Measurements from ENCODE around the gene DYNLT2B. TPM values are rescaled to one million over a fixed set of nuclear protein-coding genes. Genes with fewer than 3 reads are reported as not detected.

Gene DYNLT2B
- total and polyA plus RNA-seq, 2 donors: 23.9 to 41.0 TPM

DNA sequence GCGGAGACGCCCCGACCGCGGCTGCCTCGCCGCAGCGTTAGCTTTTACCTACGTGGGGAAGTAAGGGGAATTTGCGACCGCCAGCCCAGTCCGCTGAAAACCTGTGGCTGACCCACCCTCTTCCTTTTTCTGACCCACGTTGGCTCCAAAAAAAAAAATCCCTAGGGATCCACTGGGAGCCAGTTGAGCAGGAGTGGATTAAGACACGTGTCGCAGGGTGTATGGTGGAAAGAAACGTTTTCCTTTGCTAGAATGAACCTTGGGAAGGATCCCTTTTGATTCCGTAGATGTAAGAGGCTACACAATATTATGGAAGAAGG lies 29.9 kb downstream of the DYNLT2B start:
- Histone ChIP-seq H3K27me3 (ENCODE audit: control insufficient read depth in 2 of 2, insufficient read depth in 1 of 2, low read length in 1 of 2) (no peaks in the 10 kb centered on the region), H3K27ac (ENCODE audit: low read depth in 1 of 2, low read length in 1 of 2) (peak overlapping the region; percentile 32 to 47), H3K36me3 (ENCODE audit: control insufficient read depth in 2 of 2, insufficient read depth in 2 of 2, low read length in 1 of 2) (no peaks in the 10 kb centered on the region), H3K4me1 (ENCODE audit: control insufficient read depth in 2 of 2, insufficient read depth in 2 of 2, low read length in 2 of 2) (peaks cover 2 to 11% of the 10 kb centered on the region in 2 donors), H3K4me3 (ENCODE audit: low read length in 2 of 2) (peak overlapping the region; percentile 98 to 99), H3K9me3 (ENCODE audit: control insufficient read depth in 2 of 2, insufficient read depth in 1 of 2, low read length in 1 of 2) (no peaks in the 10 kb centered on the region)
- WGBS: under 1% methylated on average over 17 of the region's 17 CpGs
- DNase-seq (ENCODE audit: low read depth in 6 of 9, low spot score in 9 of 9): peak in 1 of 9 donors; percentile 8

DNA sequence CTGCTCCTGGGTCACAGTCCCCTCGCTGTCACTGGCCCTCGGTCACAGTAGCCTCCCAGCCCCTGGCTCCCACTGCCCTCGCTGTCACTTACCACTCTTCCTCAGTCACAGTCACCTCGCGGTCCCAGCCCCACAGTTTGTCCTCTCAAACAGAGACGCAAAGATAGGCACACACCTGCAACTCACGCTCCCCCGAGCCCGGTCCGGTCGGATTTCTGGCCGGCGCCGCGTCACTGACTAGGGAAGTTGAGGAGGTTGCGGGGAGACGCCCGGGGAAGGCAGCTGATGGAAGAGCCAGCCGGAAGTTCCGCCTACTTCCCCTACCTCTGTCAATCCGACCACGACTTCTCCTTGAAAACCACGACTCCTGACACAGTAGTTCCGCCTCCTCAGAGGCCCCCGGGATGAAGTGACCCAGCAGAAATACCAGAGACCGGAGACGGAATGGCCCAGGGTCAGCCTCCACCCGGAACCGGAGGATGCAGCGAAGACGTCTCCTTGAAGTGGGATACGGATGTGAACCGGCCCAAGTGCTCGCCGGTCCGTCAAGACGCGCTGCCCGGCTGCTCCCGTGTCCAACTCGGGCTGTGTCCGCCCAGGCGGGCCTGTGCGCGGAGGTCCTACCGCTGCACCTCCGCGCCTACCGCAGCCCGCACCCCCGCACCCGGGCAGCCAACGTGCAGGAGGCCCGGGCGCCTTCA lies 30.4 kb downstream of the DYNLT2B start, which contains the start of gene PCYT1A:
Gene PCYT1A, minus strand, starts transcription at position 287 of the 701 bp plus-strand sequence. CDS start 17,195 bp downstream, outside the sequence.
- DNase-seq (ENCODE audit: low read depth in 6 of 9, low spot score in 9 of 9): peak; percentile 64 to 89 (median 73)
- WGBS: under 1% methylated on average over 55 of the region's 55 CpGs
- Histone ChIP-seq H3K36me3 (ENCODE audit: control insufficient read depth in 2 of 2, insufficient read depth in 2 of 2, low read length in 1 of 2) (no peaks in the 10 kb centered on the region), H3K4me3 (ENCODE audit: low read length in 2 of 2) (peak within 1 kb of the TSS; percentile 98 to 99), H3K4me1 (ENCODE audit: control insufficient read depth in 2 of 2, insufficient read depth in 2 of 2, low read length in 2 of 2) (peaks cover 2 to 11% of the 10 kb centered on the region in 2 donors), H3K27me3 (ENCODE audit: control insufficient read depth in 2 of 2, insufficient read depth in 1 of 2, low read length in 1 of 2) (no peaks in the 10 kb centered on the region), H3K27ac (ENCODE audit: low read depth in 1 of 2, low read length in 1 of 2) (peak within 1 kb of the TSS; percentile 47 to 70), H3K9me3 (ENCODE audit: control insufficient read depth in 2 of 2, insufficient read depth in 1 of 2, low read length in 1 of 2) (no peaks in the 10 kb centered on the region)

DNA sequence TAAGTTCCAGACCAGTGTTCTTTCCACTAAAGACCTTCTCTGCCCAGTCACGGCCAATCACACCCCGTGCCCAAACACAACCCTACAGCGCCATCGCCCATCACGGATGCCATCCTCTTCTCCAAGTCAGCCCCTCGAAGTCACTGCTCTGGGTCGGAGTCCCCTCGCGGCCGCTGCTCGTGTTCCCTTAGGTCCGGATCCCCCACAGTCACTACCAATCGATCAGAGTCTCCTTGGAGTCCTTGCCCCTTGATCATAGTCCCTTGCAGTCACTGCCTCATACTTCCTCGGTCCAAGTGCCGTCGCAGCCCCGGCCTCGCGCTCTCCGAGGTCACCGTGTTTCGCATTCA lies 31.0 kb downstream of the DYNLT2B start:
- Histone ChIP-seq H3K27ac (ENCODE audit: low read depth in 1 of 2, low read length in 1 of 2) (peak overlapping the region; percentile 47 to 70), H3K9me3 (ENCODE audit: control insufficient read depth in 2 of 2, insufficient read depth in 1 of 2, low read length in 1 of 2) (no peaks in the 10 kb centered on the region), H3K27me3 (ENCODE audit: control insufficient read depth in 2 of 2, insufficient read depth in 1 of 2, low read length in 1 of 2) (no peaks in the 10 kb centered on the region), H3K36me3 (ENCODE audit: control insufficient read depth in 2 of 2, insufficient read depth in 2 of 2, low read length in 1 of 2) (no peaks in the 10 kb centered on the region), H3K4me3 (ENCODE audit: low read length in 2 of 2) (peak overlapping the region; percentile 98 to 99), H3K4me1 (ENCODE audit: control insufficient read depth in 2 of 2, insufficient read depth in 2 of 2, low read length in 2 of 2) (peaks cover 2 to 11% of the 10 kb centered on the region in 2 donors)
- peak in 4 of 9 donors; percentile 17 to 31 (median 24) for DNase-seq (ENCODE audit: low read depth in 6 of 9, low spot score in 9 of 9)
- WGBS: under 1% methylated on average over 22 of the region's 22 CpGs

DNA sequence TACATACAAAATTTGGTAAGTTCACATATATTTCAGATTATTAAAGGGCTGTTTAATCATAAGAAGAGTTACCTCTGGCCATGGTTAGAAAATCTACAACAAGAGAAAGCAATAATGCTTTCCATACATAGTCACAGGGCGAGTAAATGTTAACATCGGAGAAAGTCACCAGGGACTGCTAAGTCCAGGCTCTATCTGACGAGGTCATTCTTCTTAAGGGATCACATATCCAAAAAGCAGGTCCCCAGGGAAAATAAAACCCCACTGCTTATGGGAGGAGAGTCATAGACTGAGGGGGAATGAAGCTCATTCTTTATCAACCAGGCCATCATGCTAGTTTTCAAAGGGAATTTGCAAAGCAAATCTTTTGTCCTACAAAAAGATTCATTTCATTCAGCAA lies 33.6 kb downstream of the DYNLT2B start:
- H3K4me3 ChIP-seq (ENCODE audit: low read length in 2 of 2): no peak overlapping the region
- H3K27me3 ChIP-seq (ENCODE audit: control insufficient read depth in 2 of 2, insufficient read depth in 1 of 2, low read length in 1 of 2): no peaks in the 10 kb centered on the region
- peaks cover 2 to 18% of the 10 kb centered on the region in 2 donors for H3K4me1 ChIP-seq (ENCODE audit: control insufficient read depth in 2 of 2, insufficient read depth in 2 of 2, low read length in 2 of 2)
- no peak for DNase-seq (ENCODE audit: low read depth in 6 of 9, low spot score in 9 of 9)
- H3K9me3 ChIP-seq (ENCODE audit: control insufficient read depth in 2 of 2, insufficient read depth in 1 of 2, low read length in 1 of 2): no peaks in the 10 kb centered on the region
- WGBS: 65% methylated on average over 3 of the region's 3 CpGs
- peaks cover 0 to 3% of the 10 kb centered on the region in 2 donors for H3K36me3 ChIP-seq (ENCODE audit: control insufficient read depth in 2 of 2, insufficient read depth in 2 of 2, low read length in 1 of 2)
- no peak overlapping the region for H3K27ac ChIP-seq (ENCODE audit: low read depth in 1 of 2, low read length in 1 of 2)

DNA sequence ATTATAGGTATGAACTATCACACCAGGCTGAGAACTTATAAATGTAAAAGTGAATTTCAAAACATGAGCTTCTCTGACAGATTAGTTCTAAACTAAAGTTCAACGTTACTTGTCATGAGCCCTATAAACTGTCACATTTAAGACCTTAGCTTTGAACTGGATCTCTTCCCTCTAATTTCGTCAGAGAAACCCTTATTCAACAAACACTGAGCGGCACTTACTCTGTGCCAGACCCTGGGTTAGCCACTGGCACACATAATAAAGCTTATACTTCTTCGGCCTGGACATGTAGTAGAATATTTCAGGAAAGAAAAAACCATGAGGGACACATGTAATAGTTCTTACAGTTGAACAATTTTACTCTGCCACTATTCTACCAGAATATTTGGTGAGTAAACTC lies 36.1 kb downstream of the DYNLT2B start:
- H3K27ac ChIP-seq (ENCODE audit: low read depth in 1 of 2, low read length in 1 of 2): no peak overlapping the region
- peaks cover 2 to 14% of the 10 kb centered on the region in 2 donors for H3K4me1 ChIP-seq (ENCODE audit: control insufficient read depth in 2 of 2, insufficient read depth in 2 of 2, low read length in 2 of 2)
- H3K4me3 ChIP-seq (ENCODE audit: low read length in 2 of 2): no peak overlapping the region
- no peaks in the 10 kb centered on the region for H3K27me3 ChIP-seq (ENCODE audit: control insufficient read depth in 2 of 2, insufficient read depth in 1 of 2, low read length in 1 of 2)
- WGBS: 98% methylated on average over 4 of the region's 4 CpGs
- H3K36me3 ChIP-seq (ENCODE audit: control insufficient read depth in 2 of 2, insufficient read depth in 2 of 2, low read length in 1 of 2): peaks cover 3% of the 10 kb centered on the region in 2 donors
- no peak for DNase-seq (ENCODE audit: low read depth in 6 of 9, low spot score in 9 of 9)
- no peaks in the 10 kb centered on the region for H3K9me3 ChIP-seq (ENCODE audit: control insufficient read depth in 2 of 2, insufficient read depth in 1 of 2, low read length in 1 of 2)

DNA sequence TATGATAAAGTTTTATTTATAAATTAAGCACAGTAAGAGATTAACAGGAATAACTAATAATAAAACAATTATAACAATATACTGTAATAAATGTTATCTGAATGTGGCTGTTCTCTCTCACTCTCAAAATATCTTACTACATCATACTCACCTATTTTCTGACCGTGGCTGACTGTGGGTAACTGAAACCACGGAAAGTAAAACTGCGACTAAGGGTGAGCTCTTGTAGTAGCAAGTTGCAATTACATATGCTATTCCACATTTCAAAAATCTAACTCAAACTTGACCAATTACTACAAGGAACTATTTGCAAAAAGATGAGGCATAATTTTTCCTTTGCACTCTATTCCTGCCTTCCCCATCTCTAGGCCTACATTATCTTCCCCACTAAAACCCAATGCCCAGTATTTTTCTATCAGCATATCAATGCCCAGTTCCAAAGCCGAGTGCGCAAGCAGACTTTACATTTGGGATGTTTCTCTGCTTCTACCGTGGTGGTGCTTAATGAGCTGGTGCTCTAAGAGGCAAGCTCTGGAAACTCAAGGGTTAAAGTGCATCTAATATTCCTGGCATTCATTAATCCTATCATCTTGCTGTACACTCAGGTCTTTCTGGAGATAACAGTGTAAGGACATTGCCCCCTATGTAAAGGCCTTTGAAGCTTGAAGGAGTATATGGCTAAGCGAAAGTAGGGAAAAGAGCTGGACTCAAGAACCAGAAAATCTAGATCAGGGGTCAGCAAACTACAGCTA lies 37.2 kb downstream of the DYNLT2B start:
- whole genome bisulfite sequencing: 73% methylated on average over 7 of the region's 7 CpGs
- H3K9me3 ChIP-seq (ENCODE audit: control insufficient read depth in 2 of 2, insufficient read depth in 1 of 2, low read length in 1 of 2): no peaks in the 10 kb centered on the region
- H3K36me3 ChIP-seq (ENCODE audit: control insufficient read depth in 2 of 2, insufficient read depth in 2 of 2, low read length in 1 of 2): peaks cover 3% of the 10 kb centered on the region in 2 donors
- no peak overlapping the region for H3K4me3 ChIP-seq (ENCODE audit: low read length in 2 of 2)
- no peak for DNase-seq (ENCODE audit: low read depth in 6 of 9, low spot score in 9 of 9)
- peaks cover 0 to 10% of the 10 kb centered on the region in 2 donors for H3K4me1 ChIP-seq (ENCODE audit: control insufficient read depth in 2 of 2, insufficient read depth in 2 of 2, low read length in 2 of 2)
- no peaks in the 10 kb centered on the region for H3K27me3 ChIP-seq (ENCODE audit: control insufficient read depth in 2 of 2, insufficient read depth in 1 of 2, low read length in 1 of 2)
- H3K27ac ChIP-seq (ENCODE audit: low read depth in 1 of 2, low read length in 1 of 2): no peak overlapping the region

DNA sequence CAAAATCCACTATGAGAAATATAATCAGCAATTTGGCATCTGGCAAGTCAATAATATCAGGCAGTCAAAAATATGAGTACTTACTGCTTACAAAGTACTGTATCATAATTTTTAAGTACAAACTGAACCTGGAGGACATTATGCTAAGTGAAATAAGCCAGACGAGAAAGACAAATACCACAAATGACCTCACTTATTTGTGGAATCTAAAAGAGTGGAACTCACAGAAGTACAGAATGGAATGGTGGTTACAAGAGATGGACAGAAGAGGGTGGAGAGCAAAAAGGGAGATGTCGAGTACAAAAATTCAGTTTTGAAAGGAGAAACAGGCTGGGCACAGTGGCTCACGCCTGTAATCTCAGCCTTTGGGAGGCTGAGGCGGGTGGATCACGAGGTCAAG lies 42.9 kb downstream of the DYNLT2B start:
- no peak overlapping the region for H3K27ac ChIP-seq (ENCODE audit: low read depth in 1 of 2, low read length in 1 of 2)
- H3K4me1 ChIP-seq (ENCODE audit: control insufficient read depth in 2 of 2, insufficient read depth in 2 of 2, low read length in 2 of 2): peaks cover 0 to 6% of the 10 kb centered on the region in 2 donors

DNA sequence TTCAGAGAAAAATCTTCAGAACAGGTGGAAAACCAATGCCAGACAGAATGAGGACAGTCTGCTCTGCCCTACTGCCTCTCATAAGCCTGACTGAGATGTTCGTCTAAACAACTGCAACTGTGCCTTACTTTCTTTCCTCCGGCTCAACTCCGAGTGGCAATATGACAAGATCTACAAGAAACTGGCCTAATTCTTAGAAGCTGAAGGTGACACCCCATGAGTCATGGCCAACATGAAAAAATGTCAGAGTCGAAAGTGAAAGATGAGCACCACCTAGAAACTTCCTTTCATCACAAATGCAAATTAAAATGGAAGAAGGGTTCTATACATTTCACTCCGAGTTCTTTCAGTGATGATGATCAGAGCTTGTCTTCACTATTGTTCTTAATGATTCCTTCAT lies 43.5 kb downstream of the DYNLT2B start:
- H3K27me3 ChIP-seq (ENCODE audit: control insufficient read depth in 2 of 2, insufficient read depth in 1 of 2, low read length in 1 of 2): no peaks in the 10 kb centered on the region
- WGBS: 94% methylated on average over 5 of the region's 5 CpGs
- H3K9me3 ChIP-seq (ENCODE audit: control insufficient read depth in 2 of 2, insufficient read depth in 1 of 2, low read length in 1 of 2): peaks cover 0 to 13% of the 10 kb centered on the region in 2 donors
- no peak overlapping the region for H3K27ac ChIP-seq (ENCODE audit: low read depth in 1 of 2, low read length in 1 of 2)
- peaks cover 0 to 6% of the 10 kb centered on the region in 2 donors for H3K4me1 ChIP-seq (ENCODE audit: control insufficient read depth in 2 of 2, insufficient read depth in 2 of 2, low read length in 2 of 2)
- peaks cover 12 to 17% of the 10 kb centered on the region in 2 donors for H3K36me3 ChIP-seq (ENCODE audit: control insufficient read depth in 2 of 2, insufficient read depth in 2 of 2, low read length in 1 of 2)
- no peak overlapping the region for H3K4me3 ChIP-seq (ENCODE audit: low read length in 2 of 2)
- peak in 1 of 9 donors; percentile 32 for DNase-seq (ENCODE audit: low read depth in 6 of 9, low spot score in 9 of 9)

More for the DNA sequence above, 42.9 kb downstream of the DYNLT2B start:
- Histone ChIP-seq H3K4me3 (ENCODE audit: low read length in 2 of 2) (no peak overlapping the region), H3K36me3 (ENCODE audit: control insufficient read depth in 2 of 2, insufficient read depth in 2 of 2, low read length in 1 of 2) (peaks cover 12 to 14% of the 10 kb centered on the region in 2 donors), H3K27me3 (ENCODE audit: control insufficient read depth in 2 of 2, insufficient read depth in 1 of 2, low read length in 1 of 2) (no peaks in the 10 kb centered on the region), H3K9me3 (ENCODE audit: control insufficient read depth in 2 of 2, insufficient read depth in 1 of 2, low read length in 1 of 2) (peaks cover 0 to 13% of the 10 kb centered on the region in 2 donors)
- 97% methylated on average over 5 of the region's 5 CpGs for WGBS
- no peak for DNase-seq (ENCODE audit: low read depth in 6 of 9, low spot score in 9 of 9)

DNA sequence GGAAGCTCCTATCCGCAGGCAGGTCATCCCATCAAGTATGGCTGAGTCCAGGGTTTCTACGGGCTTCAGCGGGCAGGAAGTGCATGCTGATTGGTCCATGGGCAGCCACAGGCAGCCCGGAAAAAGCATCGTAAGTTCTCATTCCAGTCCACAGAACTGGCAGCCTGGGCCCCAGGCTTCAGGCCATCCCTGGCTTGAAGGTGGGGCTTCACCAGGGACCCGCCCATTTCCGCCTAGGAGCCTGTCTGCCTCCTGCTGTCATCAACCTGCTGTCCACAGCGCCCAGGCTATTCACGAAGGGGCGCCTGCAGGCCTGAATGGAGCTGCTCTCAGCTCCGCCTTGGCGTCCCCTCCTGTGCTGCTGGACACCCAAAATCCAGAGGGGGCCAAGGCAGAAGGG lies 44.4 kb downstream of the DYNLT2B start:
- WGBS: 97% methylated on average over 12 of the region's 12 CpGs
- H3K4me3 ChIP-seq (ENCODE audit: low read length in 2 of 2): no peak overlapping the region
- H3K4me1 ChIP-seq (ENCODE audit: control insufficient read depth in 2 of 2, insufficient read depth in 2 of 2, low read length in 2 of 2): no peaks in the 10 kb centered on the region
- no peak for DNase-seq (ENCODE audit: low read depth in 6 of 9, low spot score in 9 of 9)
- H3K27ac ChIP-seq (ENCODE audit: low read depth in 1 of 2, low read length in 1 of 2): no peak overlapping the region
- H3K9me3 ChIP-seq (ENCODE audit: control insufficient read depth in 2 of 2, insufficient read depth in 1 of 2, low read length in 1 of 2): peaks cover 0 to 13% of the 10 kb centered on the region in 2 donors
- H3K27me3 ChIP-seq (ENCODE audit: control insufficient read depth in 2 of 2, insufficient read depth in 1 of 2, low read length in 1 of 2): no peaks in the 10 kb centered on the region
- H3K36me3 ChIP-seq (ENCODE audit: control insufficient read depth in 2 of 2, insufficient read depth in 2 of 2, low read length in 1 of 2): peaks cover 12 to 21% of the 10 kb centered on the region in 2 donors

Data from thymus (tissue), 11 donors.